H54 (cell line): ENCODE measurements around the gene IQGAP3.

Source experiments
- DNase-seq: peaks from one replicate; pipeline ENCODE4 v3.0.0; 2011; ENCODE audit warnings: low spot score, mixed read lengths; ENCODE audit not compliant: insufficient read length
- FAIRE-seq: peaks from 3 replicates; lab custom pipeline; 2011; peaks lifted over from hg19 to GRCh38; lab: Jason Lieb, UNC
- POLR2A ChIP-seq: IDR thresholded peaks from 2 replicates; pipeline ENCODE4 v1.6.1; 2011; ENCODE audit warnings: low read depth, mild to moderate bottlenecking, low read length

The IQGAP3 gene

GRCh38 chr1:156493742-156494141, 78.6 kb downstream of the IQGAP3 start:
- no peak for FAIRE-seq
- no peak for DNase-seq
- TF ChIP-seq POLR2A, result no peak

GRCh38 chr1:156493154-156493631, 79.2 kb downstream of the IQGAP3 start:
- TF ChIP-seq POLR2A, result no peak
- FAIRE-seq (no peak), DNase-seq (no peak)

GRCh38 chr1:156492591-156493080, 79.7 kb downstream of the IQGAP3 start:
- DNase-seq, result no peak
- no peak for FAIRE-seq
- no peak for TF ChIP-seq POLR2A

GRCh38 chr1:156492013-156492590, 80.3 kb downstream of the IQGAP3 start:
- no peak for TF ChIP-seq POLR2A
- FAIRE-seq, result no peak
- no peak for DNase-seq

GRCh38 chr1:156491151-156491949, 81.0 kb downstream of the IQGAP3 start:
- DNase-seq (no peak), FAIRE-seq (no peak)
- no peak for TF ChIP-seq POLR2A

GRCh38 chr1:156490401-156491032, 81.8 kb downstream of the IQGAP3 start:
- TF ChIP-seq POLR2A, result no peak
- FAIRE-seq (no peak), DNase-seq (no peak)

- DNase-seq, result no peak
- no peak for TF ChIP-seq POLR2A
- no peak for FAIRE-seq
These were observed 82.5 kb downstream of the IQGAP3 start for GRCh38 chr1:156489935-156490293.

- TF ChIP-seq POLR2A, result no peak
- DNase-seq, result no peak
- no peak for FAIRE-seq
These were observed 83.0 kb downstream of the IQGAP3 start for GRCh38 chr1:156489166-156489934.

GRCh38 chr1:156488566-156489165, 83.7 kb downstream of the IQGAP3 start:
- FAIRE-seq (no peak), DNase-seq (no peak)
- TF ChIP-seq POLR2A, result no peak

GRCh38 chr1:156487862-156488261, 84.5 kb downstream of the IQGAP3 start:
- no peak for TF ChIP-seq POLR2A
- FAIRE-seq, result no peak
- no peak for DNase-seq

GRCh38 chr1:156486421-156487344, 85.7 kb downstream of the IQGAP3 start:
- DNase-seq, result no peak
- no peak for FAIRE-seq

GRCh38 chr1:156485984-156486383, 86.4 kb downstream of the IQGAP3 start:
- DNase-seq (no peak), FAIRE-seq (no peak)
- no peak for TF ChIP-seq POLR2A

More at GRCh38 chr1:156486421-156487344, 85.7 kb downstream of the IQGAP3 start:
- no peak for TF ChIP-seq POLR2A

- no peak for TF ChIP-seq POLR2A
- no peak for DNase-seq
- no peak for FAIRE-seq
These were observed 87.8 kb downstream of the IQGAP3 start for GRCh38 chr1:156484480-156485058.
